Hepatocyte (in vitro differentiated cells): Measurements from ENCODE around the gene PHACTR1. TPM values are rescaled to one million over a fixed set of nuclear protein-coding genes. Genes with fewer than 3 reads are reported as not detected.

ENCODE experiments used
- DNase-seq: peaks from one replicate; pipeline ENCODE4 v3.0.0-alpha.2; 2016; ENCODE audit warnings: low spot score
- H2AFZ ChIP-seq: fragments of 200-600 bp; sonication (generic); 2 replicates; pipeline ENCODE4 v1.6.0; 2016; ENCODE audit warnings: antibody characterized with exemption, mild to moderate bottlenecking
- H3K27ac ChIP-seq: fragments of 200-600 bp; sonication (generic); 2 replicates; pipeline ENCODE4 v1.5.1; 2016; ENCODE audit warnings: mild to moderate bottlenecking
- H3K27me3 ChIP-seq: fragments of 200-600 bp; sonication (generic); 2 replicates; pipeline ENCODE4 v1.6.1; 2016
- H3K36me3 ChIP-seq: fragments of 200-600 bp; sonication (generic); replicated peaks from 2 replicates; pipeline ENCODE4 v1.5.1; 2016; ENCODE audit warnings: low read depth; ENCODE audit not compliant: insufficient read depth
- H3K4me1 ChIP-seq: fragments of 200-600 bp; sonication (generic); 2 replicates; pipeline ENCODE4 v1.5.1; 2016; ENCODE audit warnings: mild to moderate bottlenecking, moderate library complexity; ENCODE audit not compliant: insufficient read depth
- H3K4me2 ChIP-seq: fragments of 200-600 bp; sonication (generic); 2 replicates; pipeline ENCODE4 v1.6.0; 2016
- H3K4me3 ChIP-seq: fragments of 200-600 bp; sonication (generic); 2 replicates; pipeline ENCODE4 v1.5.1; 2016; ENCODE audit warnings: mild to moderate bottlenecking
- H3K79me2 ChIP-seq: fragments of 200-600 bp; sonication (generic); 2 replicates; pipeline ENCODE4 v1.6.0; 2017; ENCODE audit warnings: mild to moderate bottlenecking
- H3K9me2 ChIP-seq: fragments of 200-600 bp; sonication (generic); replicated peaks from 2 replicates; pipeline ENCODE4 v1.6.0; 2017; ENCODE audit warnings: mild to moderate bottlenecking; ENCODE audit not compliant: insufficient read depth
- H3K9me3 ChIP-seq: fragments of 200-600 bp; sonication (generic); 2 replicates; pipeline ENCODE4 v1.5.1; 2016; ENCODE audit warnings: low read depth, mild to moderate bottlenecking
- H4K20me1 ChIP-seq: fragments of 200-600 bp; sonication (generic); 2 replicates; pipeline ENCODE4 v1.6.0; 2016; ENCODE audit warnings: mild to moderate bottlenecking; ENCODE audit not compliant: insufficient read depth, poor library complexity, severe bottlenecking
- EZH2 ChIP-seq: fragments of 200-600 bp; sonication (generic); IDR thresholded peaks from 2 replicates; pipeline ENCODE4 v1.6.1; 2016; ENCODE audit warnings: antibody characterized with exemption, mild to moderate bottlenecking, borderline replicate concordance
- EZH2phosphoT487 ChIP-seq: fragments of 200-600 bp; sonication (generic); IDR thresholded peaks from one replicate; pipeline ENCODE4 v1.6.1; 2018; ENCODE audit warnings: antibody characterized with exemption, mild to moderate bottlenecking, low read depth, moderate library complexity; ENCODE audit not compliant: unreplicated experiment, severe bottlenecking
- WGBS: methylation state at CpG from one replicate; pipeline ENCODE4 v1.1.6; 2016; ENCODE audit warnings: low lambda C conversion rate; ENCODE audit errors: missing lambda C conversion rate; 5-methylcytosine and 5-hydroxymethylcytosine counted together
- polyA plus RNA-seq: library from polyadenylated mRNA; unstranded; fragments of >200 nt; fragmentation: Nextera tagmentation; extraction: Ambion mirVana; gene quantifications from 2 replicates; pipeline ENCODE4 v1.2.1, GENCODE V29; 2016
- total RNA-seq: library from RNA; depleted of rRNA; stranded (reverse); fragments of >200 nt; gene quantifications from 2 replicates; pipeline ENCODE4 v1.2.3, GENCODE V29; 2014
- TF ChIP-seq, protein P1 (sequence below): fragments of 200-600 bp; sonication (generic); IDR thresholded peaks from 2 replicates; pipeline ENCODE4 v1.5.1; 2016; ENCODE audit warnings: antibody characterized with exemption, mild to moderate bottlenecking; ENCODE audit not compliant: poor library complexity

PHACTR1 gene
- total and polyA plus RNA-seq, 2 experiments from 2014 or later, result 3.0 to 4.3 TPM

DNA sequence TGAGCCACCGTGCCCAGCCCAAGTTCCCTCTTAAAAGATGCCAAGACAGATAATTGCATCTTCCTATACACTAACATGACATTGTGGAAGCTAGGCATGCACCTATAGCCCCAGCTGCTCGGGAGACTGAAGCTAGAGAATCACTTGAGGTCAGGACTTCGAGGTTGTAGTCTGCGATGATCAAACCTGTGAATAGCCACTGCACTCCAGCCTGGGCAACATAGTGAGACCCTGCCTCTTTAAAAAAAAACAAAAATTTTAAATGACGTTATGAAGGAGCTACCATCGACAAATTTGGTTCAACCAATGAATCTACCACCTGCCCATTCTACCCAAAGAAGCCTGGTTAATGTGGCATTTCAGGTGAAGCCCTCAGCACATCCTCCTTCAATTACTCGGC is 531.1 kb downstream of the PHACTR1 start:
- Histone ChIP-seq H3K4me2 (no peak overlapping the region), H2AFZ (no peak overlapping the region), H3K9me3 (no peaks in the 10 kb centered on the region), H3K36me3 (no peaks in the 10 kb centered on the region), H3K27me3 (no peaks in the 10 kb centered on the region), H3K27ac (no peak overlapping the region), H3K79me2 (no peaks in the 10 kb centered on the region), H4K20me1 (no peaks in the 10 kb centered on the region), H3K4me3 (no peak overlapping the region), H3K9me2 (no peaks in the 10 kb centered on the region), H3K4me1 (peaks cover 6% of the 10 kb centered on the region)
- TF ChIP-seq, protein P1, sequence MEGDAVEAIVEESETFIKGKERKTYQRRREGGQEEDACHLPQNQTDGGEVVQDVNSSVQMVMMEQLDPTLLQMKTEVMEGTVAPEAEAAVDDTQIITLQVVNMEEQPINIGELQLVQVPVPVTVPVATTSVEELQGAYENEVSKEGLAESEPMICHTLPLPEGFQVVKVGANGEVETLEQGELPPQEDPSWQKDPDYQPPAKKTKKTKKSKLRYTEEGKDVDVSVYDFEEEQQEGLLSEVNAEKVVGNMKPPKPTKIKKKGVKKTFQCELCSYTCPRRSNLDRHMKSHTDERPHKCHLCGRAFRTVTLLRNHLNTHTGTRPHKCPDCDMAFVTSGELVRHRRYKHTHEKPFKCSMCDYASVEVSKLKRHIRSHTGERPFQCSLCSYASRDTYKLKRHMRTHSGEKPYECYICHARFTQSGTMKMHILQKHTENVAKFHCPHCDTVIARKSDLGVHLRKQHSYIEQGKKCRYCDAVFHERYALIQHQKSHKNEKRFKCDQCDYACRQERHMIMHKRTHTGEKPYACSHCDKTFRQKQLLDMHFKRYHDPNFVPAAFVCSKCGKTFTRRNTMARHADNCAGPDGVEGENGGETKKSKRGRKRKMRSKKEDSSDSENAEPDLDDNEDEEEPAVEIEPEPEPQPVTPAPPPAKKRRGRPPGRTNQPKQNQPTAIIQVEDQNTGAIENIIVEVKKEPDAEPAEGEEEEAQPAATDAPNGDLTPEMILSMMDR, result no peak
- TF ChIP-seq EZH2phosphoT487, result no peak
- no peak for TF ChIP-seq EZH2
- no peak for DNase-seq
- 98% methylated on average over 7 of the region's 7 CpGs for WGBS

DNA sequence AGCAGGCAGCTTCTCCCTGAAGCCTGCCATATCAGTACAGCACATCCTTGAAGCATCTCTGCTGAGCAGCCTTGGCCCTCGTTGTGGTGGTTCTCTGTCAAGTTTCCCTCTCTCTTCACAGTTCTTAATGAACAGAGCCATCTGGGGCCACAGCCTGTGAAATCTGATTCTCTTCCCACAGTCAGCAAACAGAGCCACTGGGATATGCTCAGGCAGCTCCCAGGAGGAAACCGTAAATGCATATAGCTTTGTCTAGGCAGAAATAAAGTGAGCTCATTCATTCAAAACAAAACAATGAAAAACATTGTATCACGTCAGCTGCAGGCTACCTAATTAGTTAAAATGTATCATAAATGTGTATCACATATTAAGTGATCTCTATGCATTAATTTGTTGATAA is 531.5 kb downstream of the PHACTR1 start:
- Histone ChIP-seq H3K4me2 (no peak overlapping the region), H3K9me2 (no peaks in the 10 kb centered on the region), H3K36me3 (no peaks in the 10 kb centered on the region), H2AFZ (no peak overlapping the region), H3K79me2 (no peaks in the 10 kb centered on the region), H3K4me1 (peaks cover 2% of the 10 kb centered on the region), H3K4me3 (no peak overlapping the region), H3K9me3 (no peaks in the 10 kb centered on the region), H4K20me1 (no peaks in the 10 kb centered on the region), H3K27me3 (no peaks in the 10 kb centered on the region), H3K27ac (no peak overlapping the region)
- DNase-seq, result peak; percentile 28
- 27% methylated on average over 3 of the region's 3 CpGs for WGBS
- TF ChIP-seq, protein P1, result no peak
- TF ChIP-seq EZH2 (no peak), EZH2phosphoT487 (no peak)

DNA sequence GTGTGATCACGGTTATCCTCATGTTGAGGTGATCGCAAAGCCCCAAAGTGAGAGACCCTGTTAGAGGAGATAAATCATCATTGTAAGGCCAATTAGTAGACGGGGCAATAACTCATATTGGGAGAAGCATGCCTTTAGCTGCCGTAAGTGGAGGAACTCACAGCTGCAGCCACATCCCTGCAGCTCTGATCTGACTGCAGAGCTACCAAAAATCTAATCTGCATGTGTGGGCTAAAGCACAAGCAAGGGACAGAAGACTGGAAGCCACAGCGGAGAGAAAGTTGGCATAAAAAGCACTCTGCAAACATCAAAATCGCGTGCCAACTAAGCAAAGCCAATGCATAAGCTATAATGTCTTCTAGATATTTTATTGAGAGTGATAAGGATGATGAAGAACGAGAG is 532.0 kb downstream of the PHACTR1 start:
- no peak overlapping the region for H2AFZ ChIP-seq
- H3K27ac ChIP-seq, result no peak overlapping the region
- TF ChIP-seq, protein P1, result no peak
- TF ChIP-seq EZH2 (no peak), EZH2phosphoT487 (no peak)

DNA sequence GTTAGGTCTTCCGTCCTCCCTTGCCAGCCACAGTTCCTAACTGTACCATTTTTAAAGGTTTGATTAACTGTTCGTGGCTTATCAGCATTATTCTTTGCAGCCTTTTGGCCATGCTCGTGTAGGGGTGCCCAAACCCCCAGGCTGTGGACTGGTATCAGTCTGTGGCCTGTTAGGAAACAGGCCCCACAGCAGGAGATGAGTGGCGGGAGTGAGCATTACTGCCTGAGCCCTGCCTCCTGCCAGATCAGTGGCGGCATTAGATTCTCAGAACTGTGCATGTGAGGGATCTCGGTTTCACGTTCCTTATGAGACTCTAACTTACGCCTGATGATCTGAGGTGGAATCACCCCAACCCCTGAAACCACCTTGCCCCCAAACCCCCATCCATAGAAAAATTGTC is 532.4 kb downstream of the PHACTR1 start:
- no peak overlapping the region for H3K4me2 ChIP-seq
- H4K20me1 ChIP-seq, result no peaks in the 10 kb centered on the region
- TF ChIP-seq EZH2 (no peak), EZH2phosphoT487 (no peak)
- TF ChIP-seq, protein P1, result no peak
- no peak overlapping the region for H3K27ac ChIP-seq
- H2AFZ ChIP-seq, result no peak overlapping the region
- 84% methylated on average over 8 of the region's 8 CpGs for WGBS
- H3K4me1 ChIP-seq, result no peaks in the 10 kb centered on the region
- no peak for DNase-seq
- H3K79me2 ChIP-seq, result no peaks in the 10 kb centered on the region
- H3K36me3 ChIP-seq, result no peaks in the 10 kb centered on the region
- H3K9me2 ChIP-seq, result no peaks in the 10 kb centered on the region
- no peaks in the 10 kb centered on the region for H3K9me3 ChIP-seq
- no peaks in the 10 kb centered on the region for H3K27me3 ChIP-seq
- no peak overlapping the region for H3K4me3 ChIP-seq

More for the DNA sequence above, 532.0 kb downstream of the PHACTR1 start:
- DNase-seq, result no peak
- H3K79me2 ChIP-seq, result no peaks in the 10 kb centered on the region
- WGBS, result 81% methylated on average over 8 of the region's 8 CpGs
- no peaks in the 10 kb centered on the region for H3K27me3 ChIP-seq
- no peaks in the 10 kb centered on the region for H4K20me1 ChIP-seq
- no peaks in the 10 kb centered on the region for H3K36me3 ChIP-seq
- H3K9me2 ChIP-seq, result no peaks in the 10 kb centered on the region
- H3K4me1 ChIP-seq, result no peaks in the 10 kb centered on the region
- H3K9me3 ChIP-seq, result no peaks in the 10 kb centered on the region
- H3K4me3 ChIP-seq, result no peak overlapping the region
- no peak overlapping the region for H3K4me2 ChIP-seq
